ENCODE results near the gene GXYLT2.
"Not testable (repeated sequence)": the region's sequence is repeated elsewhere in the genome, so short reads cannot be mapped to it uniquely, and the experiment has no call there.

GXYLT2 gene

GRCh38 chr3:72912532-72912931 lies 24.7 kb downstream of the GXYLT2 start:
- DNase-seq (ENCODE audit: low read depth), result no peak
- H3K4me3 ChIP-seq (ENCODE audit: low read depth, low read length), result no peak overlapping the region
- no peak for TF ChIP-seq CTCF (IDR thresholded peaks at IDR 0.05; ENCODE audit: control insufficient read depth, extremely low read depth, insufficient read depth)

- DNase-seq (ENCODE audit: low read depth), result no peak
- H3K4me3 ChIP-seq (ENCODE audit: low read depth, low read length), result no peak overlapping the region
- no peak for TF ChIP-seq CTCF (IDR thresholded peaks at IDR 0.05; ENCODE audit: control insufficient read depth, extremely low read depth, insufficient read depth)
Measured at GRCh38 chr3:72914383-72914782, 26.5 kb downstream of the GXYLT2 start.

GRCh38 chr3:72916250-72916649 lies 28.4 kb downstream of the GXYLT2 start:
- no peak overlapping the region for H3K4me3 ChIP-seq (ENCODE audit: low read depth, low read length)
- DNase-seq (ENCODE audit: low read depth), result no peak
- no peak for TF ChIP-seq CTCF (IDR thresholded peaks at IDR 0.05; ENCODE audit: control insufficient read depth, extremely low read depth, insufficient read depth)

GRCh38 chr3:72919520-72919919 lies 31.7 kb downstream of the GXYLT2 start:
- no peak for TF ChIP-seq CTCF (IDR thresholded peaks at IDR 0.05; ENCODE audit: control insufficient read depth, extremely low read depth, insufficient read depth)
- DNase-seq (ENCODE audit: low read depth), result no peak
- H3K4me3 ChIP-seq (ENCODE audit: low read depth, low read length), result no peak overlapping the region

- no peak overlapping the region for H3K4me3 ChIP-seq (ENCODE audit: low read depth, low read length)
- no peak for TF ChIP-seq CTCF (IDR thresholded peaks at IDR 0.05; ENCODE audit: control insufficient read depth, extremely low read depth, insufficient read depth)
- no peak for DNase-seq (ENCODE audit: low read depth)
Measured at GRCh38 chr3:72924055-72924454, 36.2 kb downstream of the GXYLT2 start.

- H3K4me3 ChIP-seq (ENCODE audit: low read depth, low read length); DNase-seq (ENCODE audit: low read depth): not testable (repeated sequence)
Measured at GRCh38 chr3:72928781-72929735, 41.2 kb downstream of the GXYLT2 start.

- H3K4me3 ChIP-seq (ENCODE audit: low read depth, low read length), result no peak overlapping the region
- no peak for DNase-seq (ENCODE audit: low read depth)
- no peak for TF ChIP-seq CTCF (IDR thresholded peaks at IDR 0.05; ENCODE audit: control insufficient read depth, extremely low read depth, insufficient read depth)
Measured at GRCh38 chr3:72930754-72931153, 42.9 kb downstream of the GXYLT2 start.

Measured in LNCaP clone FGC (cell line).